CD4-positive, alpha-beta T cell treated with Interleukin-6 for 4 hours (primary cell): ENCODE measurements around the gene ZDHHC23.

ENCODE experiments used
- DNase-seq: peaks from one replicate; pipeline ENCODE4 v3.0.0-alpha.2; 2020; ENCODE audit warnings: mixed read lengths

ZDHHC23 gene

GRCh38 chr3:114011059-114011797, 63.4 kb downstream of the ZDHHC23 start:
- DNase-seq = no peak
